PC-9 (cell line): ENCODE results near the gene SEMA5A. TPM values are rescaled to one million over a fixed set of nuclear protein-coding genes. Genes with fewer than 3 reads are reported as not detected.

Experiments used
- BruUV-seq: library from RNA; stranded (reverse); fragments of 400-500 nt; replicated peaks from 2 replicates; lab custom pipeline; 2021; lab: Mats Ljungman, UMichigan
- CTCF ChIA-PET: fragments of 300-600 bp; sonication (Branson Sonifier 250); formaldehyde crosslinking; loops from one replicate; lab custom pipeline; 2022; ENCODE audit warnings: antibody characterized with exemption; lab: Charles Lee
- POLR2A ChIA-PET: fragments of 300-600 bp; sonication (Branson Sonifier 250); formaldehyde crosslinking; loops from one replicate; lab custom pipeline; 2022; ENCODE audit warnings: antibody characterized with exemption; ENCODE audit not compliant: unreplicated experiment; lab: Charles Lee
- DNase-seq, 2 experiments: peaks; one replicate each; pipeline versions ENCODE4 v3.0.0 to v3.0.0-alpha.2; 2015 to 2022; ENCODE audit warnings: mixed read lengths in 1 of 2
- H2AFZ ChIP-seq: fragments of 200-600 bp; sonication (generic); 2 replicates; pipeline ENCODE4 v1.8.1; 2017; ENCODE audit warnings: antibody characterized with exemption
- H3F3A ChIP-seq: fragments of 200-600 bp; sonication (generic); 2 replicates; pipeline ENCODE4 v1.8.1; 2017; ENCODE audit warnings: antibody characterized with exemption, mild to moderate bottlenecking, low read depth; ENCODE audit not compliant: insufficient read depth
- H3K27ac ChIP-seq: fragments of 200-600 bp; sonication (generic); 2 replicates; pipeline ENCODE4 v1.6.1; 2016; ENCODE audit warnings: mixed run types
- H3K27me3 ChIP-seq: fragments of 200-600 bp; sonication (generic); 2 replicates; pipeline ENCODE4 v1.6.1; 2016; ENCODE audit warnings: low read depth, mixed run types; ENCODE audit not compliant: insufficient read depth
- H3K36me3 ChIP-seq: fragments of 200-600 bp; sonication (generic); 2 replicates; pipeline ENCODE4 v1.6.1; 2016; ENCODE audit warnings: low read depth, mixed run types
- H3K4me1 ChIP-seq: fragments of 200-600 bp; sonication (generic); replicated peaks from 2 replicates; pipeline ENCODE4 v1.6.1; 2016; ENCODE audit warnings: mixed run types; ENCODE audit not compliant: insufficient read depth
- H3K4me2 ChIP-seq: fragments of 200-600 bp; sonication (generic); 2 replicates; pipeline ENCODE4 v1.6.1; 2017; ENCODE audit warnings: mixed run types
- H3K4me3 ChIP-seq: fragments of 200-600 bp; sonication (generic); 2 replicates; pipeline ENCODE4 v1.6.1; 2016; ENCODE audit warnings: mixed run types
- H3K79me2 ChIP-seq: fragments of 200-600 bp; sonication (generic); 2 replicates; pipeline ENCODE4 v1.6.1; 2017; ENCODE audit warnings: low read depth, mixed run types
- H3K9me2 ChIP-seq: fragments of 200-600 bp; sonication (generic); 2 replicates; pipeline ENCODE4 v1.8.1; 2017; ENCODE audit warnings: mild to moderate bottlenecking; ENCODE audit not compliant: insufficient read depth
- H3K9me3 ChIP-seq: fragments of 200-600 bp; sonication (generic); 2 replicates; pipeline ENCODE4 v1.8.1; 2016; ENCODE audit warnings: low read depth; ENCODE audit not compliant: insufficient read depth
- H4K20me1 ChIP-seq: fragments of 200-600 bp; sonication (generic); 2 replicates; pipeline ENCODE4 v1.8.1; 2017; ENCODE audit not compliant: insufficient read depth
- EZH2 ChIP-seq: fragments of 200-600 bp; sonication (generic); IDR thresholded peaks from 2 replicates; pipeline ENCODE4 v1.8.0; 2017; ENCODE audit warnings: antibody characterized with exemption, low read depth
- intact Hi-C: fragments of 100-400 bp; cut with micrococcal nuclease; formaldehyde crosslinking; loops from one replicate; pipeline ENCODE4 v1.10.0; 2022; ENCODE audit not compliant: unreplicated experiment
- total RNA-seq: library from RNA; stranded (reverse); gene quantifications from 2 replicates; pipeline ENCODE4 v1.2.3, GENCODE V29; 2021
- TF ChIP-seq, protein P1 (sequence below): fragments of 200-600 bp; sonication (generic); conservative IDR thresholded peaks from 2 replicates; pipeline ENCODE4 v1.6.1; 2017; ENCODE audit warnings: mixed run types, antibody characterized with exemption, mild to moderate bottlenecking, moderate library complexity

Gene SEMA5A
- total RNA-seq, 1 experiment from 2014 or later = not detected

DNA sequence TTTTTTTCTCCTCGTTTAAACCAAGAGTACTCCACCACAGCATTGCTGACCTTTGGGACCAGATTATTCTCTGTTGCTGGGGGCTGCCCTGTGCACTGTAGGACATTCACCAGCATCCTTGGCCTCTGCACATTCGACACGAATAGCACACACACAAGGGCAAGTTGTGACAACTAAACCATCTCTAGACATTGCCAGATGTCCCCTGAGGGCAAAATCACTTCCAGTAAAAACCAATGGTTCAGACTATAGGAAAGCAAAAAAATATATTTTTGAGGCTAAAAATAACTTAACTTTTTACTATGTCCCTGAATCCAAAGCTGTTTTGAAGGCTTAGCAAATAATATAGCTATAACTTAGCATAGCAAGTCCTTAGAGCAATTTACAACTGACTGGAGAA lies 65.9 kb downstream of the SEMA5A start:
- intact Hi-C loops = no loop called here
- Histone ChIP-seq H3K4me1 (no peaks in the 10 kb centered on the region), H4K20me1 (no peaks in the 10 kb centered on the region), H3F3A (no peaks in the 10 kb centered on the region), H3K79me2 (no peaks in the 10 kb centered on the region), H3K27me3 (no peaks in the 10 kb centered on the region), H2AFZ (no peak overlapping the region), H3K9me3 (peaks cover 22% of the 10 kb centered on the region), H3K9me2 (no peaks in the 10 kb centered on the region), H3K36me3 (no peaks in the 10 kb centered on the region), H3K4me3 (no peak overlapping the region), H3K27ac (no peak overlapping the region), H3K4me2 (no peak overlapping the region)
- BruUV-seq = no TSS peak
- no peak for DNase-seq
- ChIA-PET POLR2A (no interaction called here), CTCF (no interaction called here)
- TF ChIP-seq EZH2 = no peak
- TF ChIP-seq, protein P1, sequence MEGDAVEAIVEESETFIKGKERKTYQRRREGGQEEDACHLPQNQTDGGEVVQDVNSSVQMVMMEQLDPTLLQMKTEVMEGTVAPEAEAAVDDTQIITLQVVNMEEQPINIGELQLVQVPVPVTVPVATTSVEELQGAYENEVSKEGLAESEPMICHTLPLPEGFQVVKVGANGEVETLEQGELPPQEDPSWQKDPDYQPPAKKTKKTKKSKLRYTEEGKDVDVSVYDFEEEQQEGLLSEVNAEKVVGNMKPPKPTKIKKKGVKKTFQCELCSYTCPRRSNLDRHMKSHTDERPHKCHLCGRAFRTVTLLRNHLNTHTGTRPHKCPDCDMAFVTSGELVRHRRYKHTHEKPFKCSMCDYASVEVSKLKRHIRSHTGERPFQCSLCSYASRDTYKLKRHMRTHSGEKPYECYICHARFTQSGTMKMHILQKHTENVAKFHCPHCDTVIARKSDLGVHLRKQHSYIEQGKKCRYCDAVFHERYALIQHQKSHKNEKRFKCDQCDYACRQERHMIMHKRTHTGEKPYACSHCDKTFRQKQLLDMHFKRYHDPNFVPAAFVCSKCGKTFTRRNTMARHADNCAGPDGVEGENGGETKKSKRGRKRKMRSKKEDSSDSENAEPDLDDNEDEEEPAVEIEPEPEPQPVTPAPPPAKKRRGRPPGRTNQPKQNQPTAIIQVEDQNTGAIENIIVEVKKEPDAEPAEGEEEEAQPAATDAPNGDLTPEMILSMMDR = no peak

DNA sequence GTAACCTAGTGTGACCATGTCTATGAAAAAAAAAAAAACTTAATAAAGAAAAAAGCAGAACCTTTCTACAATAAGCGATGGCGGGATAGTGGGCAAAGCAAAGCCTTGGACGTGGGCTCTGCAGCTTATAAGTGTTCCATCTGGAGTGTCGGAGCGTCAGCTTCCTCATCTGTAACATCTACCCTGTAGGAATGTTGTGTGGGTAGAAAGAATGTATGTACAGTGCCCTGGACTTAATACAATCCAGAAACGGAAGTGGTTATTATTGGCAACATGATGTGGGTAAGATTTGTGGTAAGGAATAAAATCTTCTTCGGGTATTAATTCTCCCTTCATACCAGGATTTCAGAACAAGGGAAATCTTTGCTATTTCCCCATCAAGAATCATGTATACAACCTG lies 66.5 kb downstream of the SEMA5A start:
- DNase-seq = no peak
- H3K4me2 ChIP-seq = no peak overlapping the region
- no peaks in the 10 kb centered on the region for H3F3A ChIP-seq
- no peak overlapping the region for H3K27ac ChIP-seq
- ChIA-PET CTCF (no interaction called here), POLR2A (no interaction called here)
- H3K9me3 ChIP-seq = peaks cover 22% of the 10 kb centered on the region
- intact Hi-C loops = no loop called here
- BruUV-seq = no TSS peak
- H4K20me1 ChIP-seq = no peaks in the 10 kb centered on the region
- no peaks in the 10 kb centered on the region for H3K4me1 ChIP-seq
- H3K36me3 ChIP-seq = no peaks in the 10 kb centered on the region
- H3K27me3 ChIP-seq = no peaks in the 10 kb centered on the region
- no peaks in the 10 kb centered on the region for H3K9me2 ChIP-seq
- no peak for TF ChIP-seq EZH2
- TF ChIP-seq, protein P1 = no peak
- H3K4me3 ChIP-seq = no peak overlapping the region
- no peaks in the 10 kb centered on the region for H3K79me2 ChIP-seq
- no peak overlapping the region for H2AFZ ChIP-seq

- BruUV-seq = no TSS peak
- H3K4me1 ChIP-seq = no peaks in the 10 kb centered on the region
- peaks cover 22% of the 10 kb centered on the region for H3K9me3 ChIP-seq
- no peak overlapping the region for H3K4me3 ChIP-seq
- TF ChIP-seq, protein P1 = no peak
- intact Hi-C loops = no loop called here
- H2AFZ ChIP-seq = no peak overlapping the region
- H3K4me2 ChIP-seq = no peak overlapping the region
- no peak overlapping the region for H3K27ac ChIP-seq
- H3K9me2 ChIP-seq = no peaks in the 10 kb centered on the region
- no peaks in the 10 kb centered on the region for H3F3A ChIP-seq
- POLR2A ChIA-PET = no interaction called here
- CTCF ChIA-PET = no interaction called here
- H4K20me1 ChIP-seq = no peaks in the 10 kb centered on the region
- no peaks in the 10 kb centered on the region for H3K27me3 ChIP-seq
- H3K79me2 ChIP-seq = no peaks in the 10 kb centered on the region
- DNase-seq = no peak
- no peaks in the 10 kb centered on the region for H3K36me3 ChIP-seq
These were observed 68.3 kb downstream of the SEMA5A start for GRCh38 chr5:9477537-9477936.
